ENCODE measurements around the gene FAM216B. TPM values are rescaled to one million over a fixed set of nuclear protein-coding genes. Genes with fewer than 3 reads are reported as not detected.
A peak's percentile ranks its signal among the peaks of the same experiment; 100 is the strongest.

FAM216B gene
- total and polyA plus RNA-seq, 10 of the 15 experiments (the other 5 are each of a cell fraction or from before 2014, with no cell fraction given), result not detected

DNA sequence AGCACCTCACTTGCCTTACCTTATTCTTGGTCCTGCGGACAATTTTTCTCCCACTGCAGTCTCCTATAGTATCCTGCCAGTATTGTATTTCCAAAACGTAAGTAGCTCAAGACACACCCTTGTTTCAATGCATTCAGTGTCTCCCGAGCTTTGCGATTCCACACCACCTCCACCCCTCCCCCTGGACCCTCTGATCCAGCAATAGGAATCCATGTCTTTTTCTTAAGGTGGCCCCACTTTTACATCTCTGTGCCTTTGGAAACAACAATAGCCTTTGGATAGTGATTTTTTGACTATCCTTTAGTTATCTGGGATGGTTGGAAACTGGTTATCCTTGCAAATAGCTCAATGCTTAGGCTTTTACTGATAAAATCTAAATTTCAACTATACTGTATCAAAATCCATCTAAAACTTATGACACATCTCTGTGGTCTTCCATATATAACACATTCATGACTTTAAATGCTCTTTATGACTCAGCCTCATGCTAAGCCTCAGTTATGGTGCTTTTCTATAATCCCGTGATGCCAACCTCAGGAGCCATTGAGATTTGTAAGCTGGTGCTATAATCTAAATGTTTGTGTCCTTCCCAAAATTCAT lies 27.1 kb downstream of the FAM216B start (continued):
- TF ChIP-seq CHD2 (IDR thresholded peaks at IDR 0.05; ENCODE audit: borderline replicate concordance, low read depth, low read length), result no peak
- no peak for TF ChIP-seq TBL1XR1 (IDR thresholded peaks at IDR 0.05; ENCODE audit: low read depth, low read length)
- TF ChIP-seq NKRF (conservative IDR thresholded peaks at IDR 0.05), result no peak
- TF ChIP-seq ASH2L (IDR thresholded peaks at IDR 0.05; ENCODE audit: borderline replicate concordance, low read depth), result no peak
- no peak for TF ChIP-seq BCL3 (IDR thresholded peaks at IDR 0.05; ENCODE audit: borderline replicate concordance, insufficient read depth, low read depth, low read length, poor library complexity, severe bottlenecking)
- TF ChIP-seq RUNX3 (IDR thresholded peaks at IDR 0.05; ENCODE audit: low read length), result peak; percentile 38; the same call in 1 of the 2 replicates
- no peak for TF ChIP-seq ZNF622 (IDR thresholded peaks at IDR 0.05)
- no peak for TF ChIP-seq IRF3 (IDR thresholded peaks at IDR 0.05)

Measured in GM12878 (cell line).